Measurements from ENCODE around the gene SLC19A1. TPM values are rescaled to one million over a fixed set of nuclear protein-coding genes. Genes with fewer than 3 reads are reported as not detected.

SLC19A1 gene
- total RNA-seq, 1 donor from 2014 or later, result 25.6 TPM

- no peak overlapping the region for H3K4me3 Mint-ChIP-seq (ENCODE audit: low read depth)
- no peak overlapping the region for H3K27ac Mint-ChIP-seq
- DNase-seq (ENCODE audit: low spot score, unreplicated experiment), result no peak
- H3K36me3 Mint-ChIP-seq (ENCODE audit: insufficient read depth), result peaks cover 39% of the 10 kb centered on the region
- no peaks in the 10 kb centered on the region for H3K27me3 Mint-ChIP-seq
- H3K9me3 Mint-ChIP-seq (ENCODE audit: low read depth), result peaks cover 15% of the 10 kb centered on the region
- TF ChIP-seq CTCF (IDR thresholded peaks at IDR 0.05; ENCODE audit: unreplicated experiment), result no peak
- peaks cover 14% of the 10 kb centered on the region for H3K4me1 Mint-ChIP-seq (ENCODE audit: low read depth)
These were observed 80.4 kb downstream of the SLC19A1 start for GRCh38 chr21:45461806-45462341.

GRCh38 chr21:45461369-45461750, 80.9 kb downstream of the SLC19A1 start:
- peaks cover 39% of the 10 kb centered on the region for H3K36me3 Mint-ChIP-seq (ENCODE audit: insufficient read depth)
- H3K9me3 Mint-ChIP-seq (ENCODE audit: low read depth), result peaks cover 15% of the 10 kb centered on the region
- TF ChIP-seq CTCF (IDR thresholded peaks at IDR 0.05; ENCODE audit: unreplicated experiment), result no peak
- no peak overlapping the region for H3K4me3 Mint-ChIP-seq (ENCODE audit: low read depth)
- DNase-seq (ENCODE audit: low spot score, unreplicated experiment), result no peak
- no peak overlapping the region for H3K27ac Mint-ChIP-seq
- H3K27me3 Mint-ChIP-seq, result no peaks in the 10 kb centered on the region
- peaks cover 11% of the 10 kb centered on the region for H3K4me1 Mint-ChIP-seq (ENCODE audit: low read depth)

- Mint-ChIP-seq H3K36me3 (ENCODE audit: insufficient read depth) (peaks cover 39% of the 10 kb centered on the region), H3K27me3 (no peaks in the 10 kb centered on the region), H3K27ac (no peak overlapping the region), H3K4me3 (ENCODE audit: low read depth) (no peak overlapping the region), H3K4me1 (ENCODE audit: low read depth) (peaks cover 11% of the 10 kb centered on the region), H3K9me3 (ENCODE audit: low read depth) (peaks cover 15% of the 10 kb centered on the region)
- no peak for TF ChIP-seq CTCF (IDR thresholded peaks at IDR 0.05; ENCODE audit: unreplicated experiment)
- no peak for DNase-seq (ENCODE audit: low spot score, unreplicated experiment)
These were observed 81.5 kb downstream of the SLC19A1 start for GRCh38 chr21:45460611-45461368.

GRCh38 chr21:45460011-45460565, 82.2 kb downstream of the SLC19A1 start:
- Mint-ChIP-seq H3K27ac (no peak overlapping the region), H3K4me1 (ENCODE audit: low read depth) (peaks cover 6% of the 10 kb centered on the region), H3K9me3 (ENCODE audit: low read depth) (peaks cover 15% of the 10 kb centered on the region), H3K36me3 (ENCODE audit: insufficient read depth) (peaks cover 37% of the 10 kb centered on the region), H3K27me3 (no peaks in the 10 kb centered on the region), H3K4me3 (ENCODE audit: low read depth) (no peak overlapping the region)
- no peak for DNase-seq (ENCODE audit: low spot score, unreplicated experiment)
- no peak for TF ChIP-seq CTCF (IDR thresholded peaks at IDR 0.05; ENCODE audit: unreplicated experiment)

- H3K4me1 Mint-ChIP-seq (ENCODE audit: low read depth), result no peaks in the 10 kb centered on the region
- no peak overlapping the region for H3K4me3 Mint-ChIP-seq (ENCODE audit: low read depth)
- peaks cover 32% of the 10 kb centered on the region for H3K36me3 Mint-ChIP-seq (ENCODE audit: insufficient read depth)
- TF ChIP-seq CTCF (IDR thresholded peaks at IDR 0.05; ENCODE audit: unreplicated experiment), result no peak
- H3K9me3 Mint-ChIP-seq (ENCODE audit: low read depth), result peaks cover 15% of the 10 kb centered on the region
- no peaks in the 10 kb centered on the region for H3K27me3 Mint-ChIP-seq
- DNase-seq (ENCODE audit: low spot score, unreplicated experiment), result no peak
- no peak overlapping the region for H3K27ac Mint-ChIP-seq
These were observed 82.8 kb downstream of the SLC19A1 start for GRCh38 chr21:45459171-45460010.

Measured in progenitor cell of endocrine pancreas (in vitro differentiated cells).